ENCODE data around the gene CSNK2A3.

- no peak for TF ChIP-seq CTCF (conservative IDR thresholded peaks at IDR 0.05; ENCODE audit: low read depth in 2 of 2)
- no peak for TF ChIP-seq POLR2AphosphoS5 (IDR thresholded peaks at IDR 0.05; ENCODE audit: low read depth)
- TF ChIP-seq EZH2phosphoT487 (IDR thresholded peaks at IDR 0.05; ENCODE audit: unreplicated experiment), result no peak
- TF ChIP-seq STAT1 (IDR thresholded peaks at IDR 0.05; ENCODE audit: unreplicated experiment), result no peak
- TF ChIP-seq EZH2 (IDR thresholded peaks at IDR 0.05; ENCODE audit: low read depth, unreplicated experiment), result no peak
- no peak for TF ChIP-seq JUNB (IDR thresholded peaks at IDR 0.05; ENCODE audit: unreplicated experiment)
- no peak for TF ChIP-seq CREB1 (CRISPR knock-in tag; IDR thresholded peaks at IDR 0.05; ENCODE audit: low read depth)
- TF ChIP-seq ZNF331 (CRISPR knock-in tag; IDR thresholded peaks at IDR 0.05; ENCODE audit: low read depth), result no peak
- no peak for TF ChIP-seq NANOG (IDR thresholded peaks at IDR 0.05; ENCODE audit: borderline replicate concordance)
- TF ChIP-seq REST (IDR thresholded peaks at IDR 0.05; ENCODE audit: unreplicated experiment), result no peak
- TF ChIP-seq ZNF114 (CRISPR knock-in tag; IDR thresholded peaks at IDR 0.05), result no peak
- TF ChIP-seq ETS1 (IDR thresholded peaks at IDR 0.05), result no peak
- no peak for TF ChIP-seq ZNF462 (CRISPR knock-in tag; IDR thresholded peaks at IDR 0.05)
Measured at GRCh38 chr11:11304550-11304949, 48.5 kb downstream of the CSNK2A3 start.

All from GM23338 (cell line).